Vagina (tissue), 2 donors: Measurements from ENCODE around the gene SPTBN4. TPM values are rescaled to one million over a fixed set of nuclear protein-coding genes. Genes with fewer than 3 reads are reported as not detected.
"Not testable (repeated sequence)": the region's sequence is repeated elsewhere in the genome, so short reads cannot be mapped to it uniquely, and the experiment has no call there.

Source experiments
- DNase-seq, 2 donors: peaks; one replicate each; pipeline ENCODE4 v3.0.0-alpha.2; 2017; ENCODE audit errors: extremely low spot score in 2 of 2
- H3K27ac ChIP-seq: fragments of 200-600 bp; sonication (generic); one replicate; pipeline ENCODE4 v1.5.1; 2019
- H3K27me3 ChIP-seq: fragments of 200-600 bp; sonication (generic); one replicate; pipeline ENCODE4 v1.5.1; 2019
- H3K36me3 ChIP-seq, 2 donors: fragments of 200-600 bp; sonication (generic); one replicate each; pipeline ENCODE4 v1.5.1; 2017 to 2019
- H3K4me1 ChIP-seq: fragments of 200-600 bp; sonication (generic); one replicate; pipeline ENCODE4 v1.5.1; 2019
- H3K4me3 ChIP-seq, 2 donors: fragments of 200-600 bp; sonication (generic); 1 replicate in 1 of 2; 2 replicates in 1 of 2; pipeline ENCODE4 v1.5.1; 2016 to 2019
- H3K9me3 ChIP-seq: fragments of 200-600 bp; sonication (generic); one replicate; pipeline ENCODE4 v1.5.1; 2019
- CTCF ChIP-seq, 3 experiments: fragments of 450-650 bp in 2 of 3; fragments of 200-600 bp in 1 of 3; sonication (generic) in 1 of 3; IDR thresholded peaks; one replicate each; pipeline ENCODE4 v1.5.1; 2017 to 2019; ENCODE audit warnings: antibody characterized with exemption in 3 of 3, mild to moderate bottlenecking in 2 of 3, moderate library complexity in 2 of 3
- POLR2A ChIP-seq, 2 donors: fragments of 450-650 bp; IDR thresholded peaks; one replicate each; pipeline ENCODE4 v1.6.1; 2017; ENCODE audit warnings: antibody characterized with exemption in 2 of 2, mild to moderate bottlenecking in 2 of 2, moderate library complexity in 2 of 2
- POLR2AphosphoS5 ChIP-seq, 2 donors: sonication (generic); formaldehyde crosslinking; IDR thresholded peaks; one replicate each; pipeline ENCODE4 v1.9.0; 2017; ENCODE audit warnings: antibody characterized with exemption in 2 of 2, mild to moderate bottlenecking in 2 of 2, low read depth in 1 of 2; ENCODE audit not compliant: insufficient read depth in 1 of 2
- intact Hi-C: fragments of 100-400 bp; cut with DNase I; formaldehyde crosslinking; loops from one replicate; pipeline ENCODE4 v1.15.1; 2023
- total RNA-seq: library from RNA; depleted of rRNA; stranded (reverse); fragments of >200 nt; gene quantifications from one replicate; pipeline ENCODE4 v1.2.3, GENCODE V29; 2016

SPTBN4 gene
- total RNA-seq, 1 donor from 2014 or later = 1.7 TPM

- intact Hi-C loops = no loop called here
- Histone ChIP-seq H3K4me1 (peaks cover 8% of the 10 kb centered on the region), H3K36me3 (no peaks in the 10 kb centered on the region), H3K27ac (no peak overlapping the region), H3K4me3 (no peak overlapping the region), H3K9me3 (no peaks in the 10 kb centered on the region), H3K27me3 (no peaks in the 10 kb centered on the region)
- no peak for DNase-seq
- TF ChIP-seq POLR2A (IDR thresholded peaks at IDR 0.05) (no peak), POLR2AphosphoS5 (IDR thresholded peaks at IDR 0.05; ENCODE audit: insufficient read depth in 1 of 2, low read depth in 1 of 2) (no peak), CTCF (IDR thresholded peaks at IDR 0.05) (no peak)
These were observed 25.5 kb downstream of the SPTBN4 start for GRCh38 chr19:40492274-40492673.

DNA sequence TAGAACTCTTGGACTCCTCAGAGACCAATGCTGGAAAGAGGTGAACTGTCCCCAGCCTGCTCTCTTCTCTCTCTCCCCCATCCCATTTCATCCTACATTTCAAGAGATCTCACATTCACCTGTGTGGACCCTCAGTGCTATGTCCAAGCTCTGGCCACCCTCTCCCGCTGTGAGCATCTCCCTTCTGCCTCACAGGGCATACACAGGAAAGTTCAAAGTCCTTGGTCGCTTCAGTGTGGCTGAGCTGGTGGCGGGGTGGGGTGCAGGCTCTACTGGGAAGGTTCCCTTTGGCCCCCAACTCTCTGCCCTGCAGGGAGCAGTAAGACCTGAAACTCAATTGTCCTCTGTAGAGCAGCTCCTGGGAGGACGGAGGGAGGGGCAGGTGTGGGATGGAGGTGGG lies 27.0 kb downstream of the SPTBN4 start:
- no peaks in the 10 kb centered on the region for H3K27me3 ChIP-seq
- no peaks in the 10 kb centered on the region for H3K9me3 ChIP-seq
- H3K4me3 ChIP-seq = no peak overlapping the region
- H3K36me3 ChIP-seq = no peaks in the 10 kb centered on the region
- no peak for TF ChIP-seq CTCF (IDR thresholded peaks at IDR 0.05)
- DNase-seq = no peak
- no peak overlapping the region for H3K27ac ChIP-seq
- H3K4me1 ChIP-seq = no peaks in the 10 kb centered on the region
- intact Hi-C loops = no loop called here

DNA sequence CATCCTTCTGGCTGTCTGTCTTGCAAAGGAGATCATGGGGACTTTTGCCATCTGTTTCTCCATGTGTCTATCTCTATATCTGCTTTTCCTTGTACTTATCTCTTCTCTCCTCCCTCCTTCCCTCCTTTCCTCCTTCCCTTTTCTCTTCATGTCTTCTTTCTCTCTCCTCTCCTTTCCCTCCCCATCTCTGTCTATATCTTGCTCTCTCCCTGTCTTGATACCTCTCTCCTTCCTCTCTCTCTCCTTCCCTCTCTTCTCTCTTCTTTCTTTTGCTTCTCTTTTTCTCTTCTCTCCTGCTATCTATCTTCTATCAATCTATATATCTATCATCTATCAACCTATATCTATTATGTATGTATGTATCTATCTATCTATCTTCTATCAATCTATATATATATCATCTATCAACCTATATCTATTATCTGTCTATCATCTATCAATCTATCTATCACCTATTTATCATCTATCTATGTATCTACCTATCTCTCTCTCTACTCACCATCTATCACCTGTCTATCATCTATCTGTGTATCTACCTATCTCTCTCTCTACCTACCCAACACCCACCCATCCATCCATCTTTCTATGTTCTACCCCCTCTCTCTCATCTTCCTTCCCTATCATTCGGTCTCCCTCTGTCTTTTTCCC lies 27.5 kb downstream of the SPTBN4 start:
- H3K9me3 ChIP-seq = no peaks in the 10 kb centered on the region
- no peak overlapping the region for H3K27ac ChIP-seq
- H3K4me3 ChIP-seq = no peak overlapping the region
- no peak for DNase-seq
- H3K36me3 ChIP-seq = no peaks in the 10 kb centered on the region
- no peaks in the 10 kb centered on the region for H3K27me3 ChIP-seq
- intact Hi-C loops = no loop called here
- TF ChIP-seq POLR2AphosphoS5 (IDR thresholded peaks at IDR 0.05; ENCODE audit: insufficient read depth in 1 of 2, low read depth in 1 of 2) (no peak), POLR2A (IDR thresholded peaks at IDR 0.05) (no peak)
- H3K4me1 ChIP-seq = no peaks in the 10 kb centered on the region

- TF ChIP-seq POLR2A (IDR thresholded peaks at IDR 0.05) (no peak), POLR2AphosphoS5 (IDR thresholded peaks at IDR 0.05; ENCODE audit: insufficient read depth in 1 of 2, low read depth in 1 of 2) (no peak), CTCF (IDR thresholded peaks at IDR 0.05) (no peak)
- Histone ChIP-seq H3K36me3 (no peaks in the 10 kb centered on the region), H3K4me3 (no peak overlapping the region), H3K27ac (no peak overlapping the region), H3K9me3 (no peaks in the 10 kb centered on the region), H3K4me1 (no peaks in the 10 kb centered on the region), H3K27me3 (no peaks in the 10 kb centered on the region)
- intact Hi-C loops = no loop called here
- DNase-seq = no peak
These were observed 30.4 kb downstream of the SPTBN4 start for GRCh38 chr19:40497214-40497613.

- TF ChIP-seq CTCF (IDR thresholded peaks at IDR 0.05) = no peak
- TF ChIP-seq POLR2A (IDR thresholded peaks at IDR 0.05) = no peak
- TF ChIP-seq POLR2AphosphoS5 (IDR thresholded peaks at IDR 0.05; ENCODE audit: insufficient read depth in 1 of 2, low read depth in 1 of 2) = no peak
- intact Hi-C loops = no loop called here
- Histone ChIP-seq H3K4me3 (no peak overlapping the region), H3K36me3 (no peaks in the 10 kb centered on the region), H3K27ac (no peak overlapping the region), H3K9me3 (no peaks in the 10 kb centered on the region), H3K4me1 (no peaks in the 10 kb centered on the region), H3K27me3 (no peaks in the 10 kb centered on the region)
- DNase-seq = no peak
These were observed 32.5 kb downstream of the SPTBN4 start for GRCh38 chr19:40499320-40499719.

DNA sequence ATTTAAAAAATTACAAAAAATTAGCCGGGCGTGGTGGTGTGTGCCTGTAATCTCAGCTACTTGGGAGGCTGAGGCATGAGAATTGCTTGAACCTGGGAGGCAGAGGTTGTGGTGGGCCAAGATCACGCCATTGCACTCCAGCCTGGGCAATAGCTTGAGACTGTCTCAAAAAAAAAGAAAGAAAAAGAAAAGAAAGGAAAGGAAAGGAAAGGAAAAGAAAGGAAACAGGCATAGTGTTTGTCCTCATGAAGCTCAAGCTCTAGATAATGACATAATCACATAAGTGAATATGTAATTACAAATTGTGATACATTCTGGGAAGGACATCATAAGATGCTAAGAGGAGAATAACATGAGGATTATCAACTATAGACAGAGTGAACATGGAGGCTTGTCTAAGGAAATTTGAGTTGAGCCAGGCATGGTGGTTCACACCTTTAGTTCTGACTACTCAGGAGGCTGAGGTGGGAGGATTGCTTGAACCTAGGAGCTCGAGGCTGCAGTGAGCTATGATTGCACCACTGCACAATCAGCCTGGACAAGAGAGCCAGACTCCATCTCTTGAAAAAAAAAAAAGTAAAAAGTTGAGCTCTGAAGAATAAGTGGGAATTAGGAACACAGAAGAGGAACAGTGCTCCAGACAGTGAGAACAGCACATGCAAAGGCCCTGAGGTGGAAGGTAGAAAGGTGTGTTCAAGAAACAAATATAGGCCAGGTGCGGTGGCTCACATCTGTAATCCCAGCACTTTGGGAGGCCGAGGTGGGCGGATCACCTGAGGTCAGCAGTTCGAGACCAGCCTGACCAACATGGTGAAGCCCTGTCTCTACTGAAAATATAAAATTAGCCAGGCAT lies 34.1 kb downstream of the SPTBN4 start:
- H3K9me3 ChIP-seq, intact Hi-C loops: not testable (repeated sequence)

More for the DNA sequence above, 34.1 kb downstream of the SPTBN4 start:
- not testable (repeated sequence) for H3K27me3 ChIP-seq, H3K36me3 ChIP-seq, H3K4me3 ChIP-seq, H3K4me1 ChIP-seq, H3K27ac ChIP-seq, DNase-seq
